HG03558 (cell line): Measurements from ENCODE around the gene MTAP.

Source experiments
- ATAC-seq: cut with Tn5 transposase; IDR thresholded peaks from one replicate; pipeline ENCODE4 v1.9.1; 2021; ENCODE audit warnings: moderate number of reproducible peaks; ENCODE audit not compliant: unreplicated experiment; ENCODE audit errors: extremely low read depth

MTAP gene

GRCh38 chr9:21966140-21966851 lies 163.9 kb downstream of the MTAP start:
- ATAC-seq: no peak

GRCh38 chr9:21967169-21967568 lies 164.7 kb downstream of the MTAP start:
- ATAC-seq: no peak

- no peak for ATAC-seq
These were observed 165.3 kb downstream of the MTAP start for GRCh38 chr9:21967702-21968101.

- no peak for ATAC-seq
These were observed 166.0 kb downstream of the MTAP start for GRCh38 chr9:21968331-21969010.

- ATAC-seq: no peak
These were observed 166.8 kb downstream of the MTAP start for GRCh38 chr9:21969011-21969940.

- no peak for ATAC-seq
These were observed 167.7 kb downstream of the MTAP start for GRCh38 chr9:21969951-21970799.

GRCh38 chr9:21970800-21971640 lies 168.6 kb downstream of the MTAP start:
- no peak for ATAC-seq

GRCh38 chr9:21972361-21972760 lies 169.9 kb downstream of the MTAP start:
- no peak for ATAC-seq

- no peak for ATAC-seq
These were observed 171.9 kb downstream of the MTAP start for GRCh38 chr9:21974343-21974721.

- no peak for ATAC-seq
These were observed 172.4 kb downstream of the MTAP start for GRCh38 chr9:21974722-21975409.

- ATAC-seq: no peak
These were observed 174.0 kb downstream of the MTAP start for GRCh38 chr9:21976334-21976875.

- no peak for ATAC-seq
These were observed 180.0 kb downstream of the MTAP start for GRCh38 chr9:21982391-21982790.

GRCh38 chr9:21982861-21983560 lies 180.6 kb downstream of the MTAP start:
- no peak for ATAC-seq

GRCh38 chr9:21983561-21983935 lies 181.1 kb downstream of the MTAP start:
- no peak for ATAC-seq

GRCh38 chr9:21984101-21984500 lies 181.7 kb downstream of the MTAP start:
- ATAC-seq: no peak

- no peak for ATAC-seq
These were observed 183.7 kb downstream of the MTAP start for GRCh38 chr9:21985964-21986667.
